WTC11 (cell line): ENCODE measurements around the gene SORCS1.

Source experiments
- ZBTB21 ChIP-seq: sonication (generic); formaldehyde crosslinking; IDR thresholded peaks from 2 replicates; pipeline ENCODE4 v1.8.1; 2023; ENCODE audit warnings: mild to moderate bottlenecking, missing genetic modification reagents, borderline replicate concordance
- ZNF317 ChIP-seq: sonication (generic); formaldehyde crosslinking; IDR thresholded peaks from 2 replicates; pipeline ENCODE4 v1.8.1; 2023; ENCODE audit warnings: low read depth, mild to moderate bottlenecking, moderate library complexity, missing genetic modification reagents, borderline replicate concordance
- ZNF512 ChIP-seq: sonication (generic); formaldehyde crosslinking; IDR thresholded peaks from 2 replicates; pipeline ENCODE4 v1.8.1; 2022; ENCODE audit warnings: missing genetic modification reagents, borderline replicate concordance
- TF ChIP-seq, protein P1 (sequence below): fragments of 200-600 bp; IDR thresholded peaks from 2 replicates; pipeline ENCODE4 v1.8.0; 2022; ENCODE audit warnings: antibody characterized with exemption
- TF ChIP-seq, protein P2 (sequence below): sonication (generic); formaldehyde crosslinking; IDR thresholded peaks from 2 replicates; pipeline ENCODE4 v1.8.0; 2022; ENCODE audit warnings: mild to moderate bottlenecking, missing genetic modification reagents

DNA sequence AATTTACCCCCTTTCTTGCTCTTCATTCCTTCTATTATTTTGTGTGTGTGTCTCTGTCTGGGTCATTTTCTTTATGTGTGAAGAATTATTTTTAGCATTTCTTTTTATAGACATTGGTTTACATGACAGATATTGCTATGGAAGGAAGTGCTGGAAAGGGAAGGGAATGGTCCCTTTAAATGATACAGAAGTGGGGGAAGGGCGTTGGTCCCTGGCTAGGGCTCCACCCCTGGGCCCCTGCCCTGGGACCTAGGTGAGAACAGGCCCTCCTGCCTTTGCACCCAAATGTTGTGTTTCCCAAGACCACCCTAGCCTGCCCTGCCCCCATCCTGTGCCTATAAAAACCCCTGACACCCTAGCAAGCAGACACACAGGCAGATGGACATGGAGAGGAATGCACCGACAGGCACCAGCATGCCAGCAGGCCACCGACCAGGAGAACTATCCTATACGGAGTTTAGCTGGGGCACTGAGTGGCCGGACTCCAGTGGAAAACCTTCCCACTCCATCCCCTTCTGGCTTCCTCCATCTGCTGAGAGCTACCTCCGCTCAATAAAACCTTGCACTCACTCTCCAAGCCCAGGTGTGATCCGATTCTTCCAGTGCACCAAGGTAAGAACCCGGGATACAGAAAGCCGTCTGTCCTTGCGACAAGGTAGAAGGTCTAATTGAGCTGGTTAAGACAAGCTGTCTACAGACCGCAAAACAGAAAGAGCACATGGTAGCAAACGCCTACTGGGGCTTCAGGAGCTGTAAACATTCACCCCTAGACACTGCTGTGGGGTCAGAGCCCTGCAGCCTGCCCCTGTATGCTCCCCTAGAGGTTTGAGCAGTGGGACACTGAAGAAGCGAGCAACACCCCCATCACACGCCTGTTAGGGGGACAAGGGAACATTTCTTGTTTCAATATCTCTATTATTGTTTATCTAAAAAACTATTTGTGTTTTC is 515.7 kb downstream of the SORCS1 start:
- TF ChIP-seq, protein P1, sequence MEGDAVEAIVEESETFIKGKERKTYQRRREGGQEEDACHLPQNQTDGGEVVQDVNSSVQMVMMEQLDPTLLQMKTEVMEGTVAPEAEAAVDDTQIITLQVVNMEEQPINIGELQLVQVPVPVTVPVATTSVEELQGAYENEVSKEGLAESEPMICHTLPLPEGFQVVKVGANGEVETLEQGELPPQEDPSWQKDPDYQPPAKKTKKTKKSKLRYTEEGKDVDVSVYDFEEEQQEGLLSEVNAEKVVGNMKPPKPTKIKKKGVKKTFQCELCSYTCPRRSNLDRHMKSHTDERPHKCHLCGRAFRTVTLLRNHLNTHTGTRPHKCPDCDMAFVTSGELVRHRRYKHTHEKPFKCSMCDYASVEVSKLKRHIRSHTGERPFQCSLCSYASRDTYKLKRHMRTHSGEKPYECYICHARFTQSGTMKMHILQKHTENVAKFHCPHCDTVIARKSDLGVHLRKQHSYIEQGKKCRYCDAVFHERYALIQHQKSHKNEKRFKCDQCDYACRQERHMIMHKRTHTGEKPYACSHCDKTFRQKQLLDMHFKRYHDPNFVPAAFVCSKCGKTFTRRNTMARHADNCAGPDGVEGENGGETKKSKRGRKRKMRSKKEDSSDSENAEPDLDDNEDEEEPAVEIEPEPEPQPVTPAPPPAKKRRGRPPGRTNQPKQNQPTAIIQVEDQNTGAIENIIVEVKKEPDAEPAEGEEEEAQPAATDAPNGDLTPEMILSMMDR, result no peak
- TF ChIP-seq, protein P2, sequence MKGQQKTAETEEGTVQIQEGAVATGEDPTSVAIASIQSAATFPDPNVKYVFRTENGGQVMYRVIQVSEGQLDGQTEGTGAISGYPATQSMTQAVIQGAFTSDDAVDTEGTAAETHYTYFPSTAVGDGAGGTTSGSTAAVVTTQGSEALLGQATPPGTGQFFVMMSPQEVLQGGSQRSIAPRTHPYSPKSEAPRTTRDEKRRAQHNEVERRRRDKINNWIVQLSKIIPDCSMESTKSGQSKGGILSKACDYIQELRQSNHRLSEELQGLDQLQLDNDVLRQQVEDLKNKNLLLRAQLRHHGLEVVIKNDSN (CRISPR knock-in tag), result no peak
- TF ChIP-seq ZNF512 (CRISPR knock-in tag), result no peak
- no peak for TF ChIP-seq ZNF317 (CRISPR knock-in tag)
- TF ChIP-seq ZBTB21, result no peak
